SIG-M5 (cell line): ENCODE data around the gene KDM1B.

Source experiments
- DNase-seq: peaks from one replicate; lab custom pipeline; 2025; lab: John Stamatoyannopoulos, UW

Gene KDM1B, protein sequence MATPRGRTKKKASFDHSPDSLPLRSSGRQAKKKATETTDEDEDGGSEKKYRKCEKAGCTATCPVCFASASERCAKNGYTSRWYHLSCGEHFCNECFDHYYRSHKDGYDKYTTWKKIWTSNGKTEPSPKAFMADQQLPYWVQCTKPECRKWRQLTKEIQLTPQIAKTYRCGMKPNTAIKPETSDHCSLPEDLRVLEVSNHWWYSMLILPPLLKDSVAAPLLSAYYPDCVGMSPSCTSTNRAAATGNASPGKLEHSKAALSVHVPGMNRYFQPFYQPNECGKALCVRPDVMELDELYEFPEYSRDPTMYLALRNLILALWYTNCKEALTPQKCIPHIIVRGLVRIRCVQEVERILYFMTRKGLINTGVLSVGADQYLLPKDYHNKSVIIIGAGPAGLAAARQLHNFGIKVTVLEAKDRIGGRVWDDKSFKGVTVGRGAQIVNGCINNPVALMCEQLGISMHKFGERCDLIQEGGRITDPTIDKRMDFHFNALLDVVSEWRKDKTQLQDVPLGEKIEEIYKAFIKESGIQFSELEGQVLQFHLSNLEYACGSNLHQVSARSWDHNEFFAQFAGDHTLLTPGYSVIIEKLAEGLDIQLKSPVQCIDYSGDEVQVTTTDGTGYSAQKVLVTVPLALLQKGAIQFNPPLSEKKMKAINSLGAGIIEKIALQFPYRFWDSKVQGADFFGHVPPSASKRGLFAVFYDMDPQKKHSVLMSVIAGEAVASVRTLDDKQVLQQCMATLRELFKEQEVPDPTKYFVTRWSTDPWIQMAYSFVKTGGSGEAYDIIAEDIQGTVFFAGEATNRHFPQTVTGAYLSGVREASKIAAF

GRCh38 chr6:18155150-18155863, at the start of gene KDM1B:
Gene KDM1B, plus strand, starts transcription at chr6:18155422. Its CDS starts 4,474 bp downstream, at chr6:18159896.
- DNase-seq: peak; percentile 79

DNA sequence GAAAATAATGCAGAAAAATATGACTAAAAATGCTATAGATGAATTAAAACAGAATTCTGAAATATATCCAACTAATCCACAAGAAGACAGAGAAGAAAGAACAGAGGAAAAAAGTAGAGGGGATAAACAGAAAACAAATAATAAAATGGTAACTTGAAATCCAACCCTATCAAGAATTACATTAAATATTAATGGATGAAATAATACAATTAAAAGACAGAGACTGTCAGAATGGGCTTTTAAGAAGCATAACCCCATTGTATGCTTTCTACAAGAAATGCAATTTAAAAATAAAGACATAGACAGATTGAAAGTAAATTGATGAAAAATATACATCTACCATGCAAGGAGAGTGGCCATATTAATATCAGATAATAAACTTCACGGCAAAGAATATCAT, 48.2 kb upstream of the KDM1B start:
- no peak for DNase-seq

DNA sequence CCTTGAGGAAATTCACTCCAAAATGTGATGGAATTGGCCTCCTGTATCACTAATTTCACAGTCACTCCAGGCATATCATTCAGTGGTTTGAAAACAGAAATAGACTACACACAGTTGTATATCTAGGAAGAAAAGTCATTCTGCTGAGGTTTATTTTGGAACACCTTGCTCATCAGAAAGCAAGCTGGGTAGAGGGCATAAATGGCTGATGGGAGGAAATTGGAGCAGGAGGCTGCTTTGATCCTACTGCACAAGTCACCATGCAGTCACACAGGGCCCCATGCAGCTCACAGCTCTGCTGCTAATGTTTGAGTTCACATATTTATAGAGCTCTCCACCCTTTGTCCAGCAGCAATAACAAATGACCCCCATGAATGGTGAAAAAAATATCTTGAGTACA, 45.1 kb upstream of the KDM1B start:
- no peak for DNase-seq

DNA sequence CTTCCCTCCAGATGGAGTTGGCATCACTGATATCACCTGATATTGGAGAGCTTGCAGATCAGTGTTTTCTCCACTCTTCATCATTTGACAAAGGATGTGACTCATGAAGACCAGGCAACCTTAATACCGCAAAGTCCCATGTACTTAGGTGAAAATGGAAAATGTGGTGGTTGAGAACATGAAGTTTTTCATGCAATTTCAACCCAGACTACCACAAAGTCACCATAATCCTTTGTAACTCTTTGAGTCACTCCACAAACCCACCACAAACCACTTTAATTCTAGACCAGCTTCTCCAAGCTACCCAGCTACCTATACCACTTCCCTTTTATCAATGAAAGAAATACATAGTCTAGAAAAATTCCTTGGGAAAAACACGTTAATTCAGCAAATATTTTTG, 39.9 kb upstream of the KDM1B start:
- DNase-seq: no peak

DNA sequence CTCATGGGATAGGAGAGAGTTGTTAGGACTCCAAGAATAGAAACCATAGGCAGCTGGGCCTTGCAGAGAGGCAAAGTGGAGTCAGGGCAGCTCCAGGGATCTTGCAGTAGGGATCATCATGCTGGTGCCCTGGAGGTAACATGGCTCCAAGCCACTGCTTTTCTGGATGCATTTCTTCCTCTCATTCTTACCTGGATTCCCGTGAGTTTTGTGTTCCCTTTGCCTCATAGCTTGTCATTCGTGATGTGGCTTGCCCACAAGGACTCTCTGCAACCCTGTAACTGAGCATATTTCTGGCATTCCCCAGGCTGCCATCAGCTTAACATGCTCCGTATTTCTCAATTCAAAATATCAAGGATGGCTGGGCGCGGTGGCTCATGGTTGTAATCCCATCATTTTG, 38.1 kb upstream of the KDM1B start:
- no peak for DNase-seq

DNA sequence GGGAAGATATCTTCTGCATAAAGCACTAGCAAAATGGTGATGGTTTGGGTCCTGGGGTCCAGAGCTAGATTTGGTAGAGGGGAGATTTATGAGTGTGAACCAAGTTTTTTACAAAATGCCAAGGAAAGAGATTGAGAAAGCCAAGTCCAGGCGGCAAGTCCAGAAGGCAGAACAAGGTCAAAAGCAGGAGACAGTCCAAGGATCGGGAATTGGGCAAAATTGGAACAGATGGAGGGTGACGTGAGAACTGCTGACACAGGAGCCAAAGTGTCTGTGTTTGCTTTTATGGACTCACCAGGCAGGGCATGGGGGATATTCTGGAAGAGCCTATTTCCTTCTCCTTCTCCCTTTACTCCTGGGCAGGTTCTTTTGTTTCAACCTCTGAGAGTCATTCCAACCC, 36.9 kb upstream of the KDM1B start:
- no peak for DNase-seq

GRCh38 chr6:18119236-18119635, 36.0 kb upstream of the KDM1B start:
- no peak for DNase-seq

DNA sequence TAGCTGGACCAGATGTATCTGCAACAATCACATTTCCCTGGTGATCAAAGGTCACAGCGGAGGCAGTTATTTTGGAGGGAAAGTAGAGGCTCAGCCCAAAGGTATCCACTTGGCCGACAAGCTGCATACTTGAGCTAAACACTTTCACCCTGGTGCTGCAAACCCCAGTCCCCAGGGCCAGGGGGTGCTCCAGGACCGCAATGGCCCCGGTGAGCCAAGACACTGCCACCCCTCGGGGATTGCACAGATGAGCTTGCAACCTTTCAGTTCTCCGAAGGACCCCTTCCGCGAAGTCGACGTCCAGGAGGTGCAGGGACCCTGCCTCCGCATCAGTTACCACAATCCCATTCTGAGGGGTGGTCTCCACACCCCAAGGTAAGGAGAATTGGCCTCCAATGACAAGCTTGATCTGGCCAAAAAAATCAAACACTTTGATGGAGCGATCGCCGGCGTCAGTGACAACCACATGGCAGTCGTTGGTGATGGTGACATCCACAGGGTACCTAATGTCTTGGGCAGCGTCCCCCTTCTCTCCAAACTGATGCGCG, 33.6 kb upstream of the KDM1B start:
- no peak for DNase-seq

GRCh38 chr6:18122128-18123093, 32.8 kb upstream of the KDM1B start, which contains the start of gene NHLRC1:
Gene NHLRC1, minus strand, starts transcription at chr6:18122677. Its CDS starts 71 bp downstream, at chr6:18122606.
- no peak for DNase-seq

- no peak for DNase-seq
Measured at GRCh38 chr6:18126121-18126520, 29.1 kb upstream of the KDM1B start.

DNA sequence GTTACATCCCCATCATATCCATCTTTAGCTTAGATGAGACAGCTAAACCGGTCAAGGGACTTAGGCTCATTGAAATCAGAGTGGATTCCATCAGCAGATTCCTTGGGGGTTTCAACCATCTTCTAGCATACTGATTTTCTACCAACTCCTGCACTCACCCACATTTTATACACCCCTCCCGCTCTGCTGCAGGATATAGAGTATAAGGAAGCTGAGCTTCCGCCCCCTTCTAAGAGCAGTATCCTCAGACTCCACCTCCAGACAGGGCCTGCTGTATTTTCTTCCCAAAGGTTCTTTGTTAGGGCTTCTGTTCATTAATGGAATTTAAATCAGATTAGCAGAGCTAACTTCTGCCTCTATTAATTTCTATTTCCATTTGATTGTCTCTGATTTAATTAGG, 22.9 kb upstream of the KDM1B start:
- no peak for DNase-seq

DNA sequence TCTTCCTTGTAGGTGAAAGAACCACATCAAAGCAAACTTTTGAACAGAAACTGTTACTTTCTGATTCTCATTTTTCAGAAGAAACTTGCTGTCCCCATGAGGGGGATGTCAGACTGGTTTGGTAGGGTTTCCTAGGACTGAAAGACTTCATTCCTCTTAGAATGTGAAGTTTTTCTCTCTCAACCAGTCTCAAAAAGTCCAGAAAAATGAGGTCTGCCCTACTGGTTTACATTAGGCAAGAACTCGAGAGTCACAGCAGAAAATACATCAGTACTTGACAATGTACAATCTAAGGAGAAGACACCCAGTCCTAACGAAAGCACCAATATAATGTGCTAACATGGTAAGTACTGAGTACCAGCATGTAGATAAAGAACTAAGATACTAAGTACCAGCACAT, 20.1 kb upstream of the KDM1B start:
- no peak for DNase-seq

DNA sequence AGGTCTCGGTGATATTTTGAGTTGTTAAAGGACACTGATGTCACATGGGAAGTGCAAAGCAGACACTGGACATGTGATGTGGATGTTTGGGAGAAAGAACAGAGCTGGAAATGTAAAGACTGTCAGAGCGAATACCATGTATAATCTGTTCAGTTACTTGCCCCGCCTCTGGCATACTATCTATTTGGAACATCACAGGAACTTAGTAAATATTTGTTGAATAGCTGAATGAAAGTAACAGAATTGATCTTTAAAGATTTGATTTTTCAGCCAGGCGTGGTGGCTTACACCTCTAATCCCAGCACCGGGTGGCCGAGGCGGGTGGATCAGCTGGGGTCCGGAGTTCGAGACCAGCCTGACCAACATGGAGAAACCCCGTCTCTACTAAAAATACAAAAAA, 19.0 kb upstream of the KDM1B start:
- no peak for DNase-seq

- no peak for DNase-seq
Measured at GRCh38 chr6:18138906-18139305, 16.3 kb upstream of the KDM1B start.

DNA sequence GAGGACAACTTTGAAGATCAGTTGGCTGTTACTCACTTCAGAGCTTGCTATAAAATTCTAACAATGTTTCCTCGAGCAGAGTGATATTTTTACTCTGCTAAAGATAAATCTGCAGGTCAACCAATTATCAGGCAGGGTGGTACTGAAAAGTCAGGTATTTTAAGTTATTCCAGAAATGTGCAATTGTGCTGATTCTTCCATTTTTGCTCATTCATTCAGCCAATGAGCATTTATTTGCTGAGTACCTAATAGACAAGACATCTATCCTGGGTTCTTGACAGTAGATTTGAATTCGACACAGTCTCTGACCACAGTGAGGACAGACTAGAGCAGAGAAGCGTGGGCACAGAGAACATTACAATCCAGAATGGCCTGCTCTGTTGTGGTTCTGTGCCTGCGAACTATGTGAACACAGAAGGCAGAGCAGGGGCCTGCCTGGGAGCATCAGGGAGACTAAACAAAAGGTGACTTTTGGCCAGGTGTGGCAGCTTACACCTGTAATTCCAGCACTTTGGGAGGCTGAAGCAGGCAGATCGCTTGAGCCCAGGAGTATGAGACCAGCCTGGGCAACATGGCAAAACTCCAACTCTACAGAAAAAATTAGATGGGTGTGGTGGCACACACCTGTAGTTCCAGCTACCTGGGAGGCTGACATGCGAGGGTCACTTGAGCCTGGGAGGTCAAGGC, 15.1 kb upstream of the KDM1B start:
- DNase-seq: no peak

GRCh38 chr6:18141805-18142590, 13.2 kb upstream of the KDM1B start:
- no peak for DNase-seq

DNA sequence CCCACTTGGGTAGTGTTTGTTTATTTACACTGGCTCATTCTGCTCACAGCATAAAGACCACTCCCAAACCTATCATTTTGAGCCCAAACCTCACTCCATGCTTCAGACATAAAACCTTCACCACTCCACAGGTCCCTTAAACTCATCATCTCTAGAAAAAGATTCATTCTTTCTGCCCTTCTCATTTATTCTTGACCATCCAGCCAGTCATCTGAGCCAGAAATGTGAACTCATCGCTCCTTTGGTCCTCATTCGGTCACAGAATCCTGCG, 12.7 kb upstream of the KDM1B start:
- DNase-seq: no peak

- DNase-seq: no peak
Measured at GRCh38 chr6:18147160-18147559, 8.1 kb upstream of the KDM1B start.

- no peak for DNase-seq
Measured at GRCh38 chr6:18147616-18148015, 7.6 kb upstream of the KDM1B start.
